T-helper 9 cell (primary cell): ENCODE data around the gene UBAP1.
"Not testable (repeated sequence)": the region's sequence is repeated elsewhere in the genome, so short reads cannot be mapped to it uniquely, and the experiment has no call there.

Experiments
- DNase-seq: peaks from one replicate; pipeline ENCODE4 v3.0.0-alpha.2; 2020

The UBAP1 gene

DNA sequence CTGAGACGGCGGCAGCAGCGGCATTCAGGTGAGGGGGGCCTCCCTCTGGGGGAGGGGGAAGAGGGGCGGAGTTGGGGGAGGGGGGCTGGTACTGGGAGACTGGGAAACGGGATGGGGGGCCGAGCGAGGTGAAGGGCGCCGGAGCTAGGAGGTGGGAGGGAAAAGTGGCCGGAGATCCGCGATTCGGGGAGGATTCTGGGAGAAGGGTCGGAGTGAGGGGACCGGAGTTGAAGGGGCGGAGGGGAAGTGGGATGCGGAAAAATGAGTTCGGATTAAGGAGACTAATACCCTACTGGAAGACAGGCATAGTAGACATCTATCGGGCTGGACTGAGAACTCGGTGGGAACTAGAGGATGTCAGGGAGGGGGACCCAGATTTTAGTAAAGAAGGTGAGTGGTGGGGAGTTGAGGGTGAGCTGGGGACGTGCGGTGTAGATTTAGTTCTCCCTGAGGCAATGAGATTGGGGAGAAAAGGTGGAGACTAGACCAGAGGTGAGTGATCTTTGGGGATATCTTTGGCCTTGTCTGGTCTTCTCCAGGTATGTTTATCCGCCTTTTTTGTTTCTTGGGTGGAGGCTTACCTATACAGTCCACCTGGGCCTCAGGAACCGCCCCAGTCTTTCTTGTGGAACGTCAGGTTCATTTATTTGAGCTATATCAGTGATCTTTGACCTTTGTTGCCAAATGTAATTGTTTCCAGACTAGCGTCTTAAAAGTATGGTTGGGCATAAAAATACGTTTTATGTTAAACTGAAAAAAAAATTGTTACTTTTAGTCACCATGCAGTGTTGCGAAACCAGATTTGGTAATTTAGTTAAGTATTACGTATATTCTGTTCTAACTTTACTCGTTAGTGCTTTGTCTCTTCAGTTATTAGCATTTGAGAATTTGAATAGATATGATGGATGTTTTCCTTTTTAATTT is 632 bp downstream of the UBAP1 start:
- no peak for DNase-seq

DNA sequence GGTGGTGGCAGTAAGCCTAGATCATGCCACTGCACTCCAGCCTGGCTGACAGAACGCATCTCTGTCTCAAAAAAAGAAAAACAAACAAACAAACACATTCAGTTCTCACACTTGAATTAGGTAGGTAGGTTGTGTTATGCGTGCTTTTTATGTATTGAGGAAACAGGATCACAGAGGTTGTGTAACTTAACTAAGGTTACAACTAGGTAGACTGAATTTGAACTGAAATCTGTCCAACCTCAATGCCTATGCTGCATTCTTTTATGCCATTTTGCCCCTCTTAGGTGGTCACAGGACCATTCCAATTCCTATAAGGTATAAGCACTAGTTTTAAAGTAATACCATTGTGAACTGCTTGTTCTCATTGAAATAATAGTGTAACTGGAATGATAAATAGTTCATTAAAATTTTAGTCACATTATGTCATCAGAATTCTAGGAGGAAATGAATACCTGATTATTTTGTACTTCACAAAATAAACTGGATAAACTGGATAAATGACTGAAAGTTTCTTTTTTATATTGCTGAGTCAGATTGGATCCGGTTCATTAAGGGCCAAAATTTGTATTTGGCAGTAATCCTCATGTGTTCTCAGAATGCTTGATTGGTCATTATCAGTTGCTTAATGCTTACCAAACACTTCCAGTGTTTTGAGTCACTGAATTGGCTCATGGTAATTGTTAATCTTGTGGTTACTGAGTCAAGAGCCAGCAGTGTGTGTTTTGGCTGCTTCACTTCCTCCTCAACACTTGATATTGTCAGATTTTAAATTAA is 7.1 kb downstream of the UBAP1 start:
- DNase-seq, result no peak

- no peak for DNase-seq
These were observed 9.0 kb downstream of the UBAP1 start for GRCh38 chr9:34187891-34188240.

- DNase-seq, result no peak
These were observed 12.4 kb downstream of the UBAP1 start for GRCh38 chr9:34190996-34191892.

- no peak for DNase-seq
These were observed 16.3 kb downstream of the UBAP1 start for GRCh38 chr9:34195143-34195542.

GRCh38 chr9:34197286-34197685 is 18.4 kb downstream of the UBAP1 start:
- not testable (repeated sequence) for DNase-seq

DNA sequence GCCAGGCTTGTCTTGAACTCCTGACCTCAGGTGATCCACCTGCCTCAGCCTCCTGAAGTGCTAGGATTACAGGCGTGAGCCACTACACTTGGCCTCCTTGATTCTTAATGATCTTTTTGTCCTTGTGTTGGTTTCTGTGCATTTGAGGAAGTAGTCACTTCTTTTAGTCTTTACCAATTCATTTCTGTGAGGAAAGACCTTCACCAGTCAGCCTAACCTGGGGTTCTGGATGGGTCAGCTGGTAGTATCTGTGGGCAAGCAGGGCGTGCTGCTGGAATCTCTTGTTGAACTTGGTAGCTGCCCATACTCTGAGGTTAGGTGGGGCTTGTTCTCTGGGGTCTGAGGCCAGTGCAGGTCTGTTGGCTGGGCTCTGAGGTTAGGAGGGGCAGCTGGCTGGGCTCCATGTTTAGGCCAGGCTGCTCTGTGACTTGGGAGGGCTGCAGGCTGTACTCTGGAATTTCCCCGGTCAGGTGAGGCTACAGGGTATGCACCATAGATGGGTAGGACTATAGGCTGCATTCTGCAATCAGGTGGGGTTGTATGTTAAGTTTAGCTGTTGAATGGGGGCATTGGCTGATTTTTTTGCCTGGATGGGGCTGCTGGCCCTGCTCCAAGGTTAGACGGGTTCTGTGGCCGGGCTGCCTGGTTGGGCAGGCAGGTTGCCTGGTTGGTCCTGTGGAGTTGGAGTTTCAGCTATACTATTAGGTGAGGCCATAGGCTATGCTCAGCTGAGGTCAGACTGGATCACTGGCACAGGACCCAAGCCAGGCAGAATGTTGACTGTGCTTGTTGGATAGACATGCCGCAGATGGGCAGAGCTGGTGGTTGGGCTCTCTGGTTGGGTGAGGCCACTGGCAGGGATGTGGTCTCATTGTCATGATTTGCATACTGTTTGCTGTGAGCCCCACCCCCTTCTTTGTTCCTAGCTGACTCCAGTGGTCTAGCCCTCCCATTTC is 19.2 kb downstream of the UBAP1 start:
- DNase-seq, result no peak

DNA sequence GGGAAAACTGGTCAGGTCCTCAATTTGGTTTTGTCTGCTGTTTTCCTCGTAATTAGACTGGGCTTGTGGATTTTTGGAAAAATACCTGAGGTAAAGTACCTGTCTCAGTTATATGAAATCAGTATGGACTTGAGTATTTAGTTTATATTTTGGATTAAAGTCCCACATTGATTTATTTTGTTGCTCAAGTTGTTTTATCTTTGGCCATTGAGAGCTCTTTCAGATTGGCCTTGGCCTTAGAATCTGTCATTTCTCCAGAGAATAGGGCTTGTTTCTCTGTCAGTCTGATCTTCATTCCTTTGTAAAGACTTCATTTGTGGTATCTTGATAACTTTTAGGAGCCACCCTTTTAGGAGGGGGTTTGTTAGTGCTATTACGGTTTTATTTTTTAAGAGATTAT is 21.2 kb downstream of the UBAP1 start:
- no peak for DNase-seq

GRCh38 chr9:34203275-34203991 is 24.6 kb downstream of the UBAP1 start:
- no peak for DNase-seq

- DNase-seq, result no peak
These were observed 25.3 kb downstream of the UBAP1 start for GRCh38 chr9:34203992-34204635.

DNA sequence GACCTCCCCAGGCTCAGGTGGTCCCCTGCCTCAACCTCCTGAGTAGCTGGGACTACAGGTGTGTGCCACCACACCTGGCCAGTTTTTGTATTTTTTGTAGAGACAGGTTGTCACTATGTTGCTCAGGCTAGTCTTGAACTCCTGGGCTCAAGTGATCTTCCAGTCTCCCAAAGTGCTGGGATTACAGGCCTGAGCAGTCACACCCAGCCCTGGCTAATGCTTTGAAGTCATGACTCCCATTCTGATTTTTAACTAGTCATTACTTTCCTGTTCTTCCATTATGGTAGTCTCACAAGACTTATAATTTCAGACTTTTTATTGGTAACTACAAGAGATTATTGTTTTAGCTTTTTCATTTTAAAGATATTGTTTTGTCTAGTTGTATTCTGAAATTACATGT is 26.3 kb downstream of the UBAP1 start:
- DNase-seq, result no peak

GRCh38 chr9:34206561-34206960 is 27.7 kb downstream of the UBAP1 start:
- DNase-seq, result no peak

DNA sequence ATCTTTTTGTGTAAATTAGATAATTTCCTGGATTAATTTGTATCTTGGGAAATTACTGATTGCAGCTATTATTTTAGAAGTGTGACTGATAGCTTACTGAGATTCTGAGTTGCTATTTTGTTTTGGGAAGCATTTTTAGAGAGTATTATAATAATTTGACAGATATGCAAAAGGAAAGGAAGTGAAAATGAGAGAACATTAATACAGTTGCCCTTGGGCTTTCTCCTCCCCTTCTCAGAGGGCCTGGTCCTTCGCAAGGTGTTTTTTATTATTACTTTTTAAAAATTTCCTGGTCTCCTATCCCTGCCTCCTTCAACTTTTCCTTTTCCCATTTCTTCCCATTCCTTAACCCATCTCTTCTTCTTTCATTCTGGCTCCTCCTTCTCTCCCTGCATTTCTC is 32.6 kb downstream of the UBAP1 start:
- no peak for DNase-seq

DNA sequence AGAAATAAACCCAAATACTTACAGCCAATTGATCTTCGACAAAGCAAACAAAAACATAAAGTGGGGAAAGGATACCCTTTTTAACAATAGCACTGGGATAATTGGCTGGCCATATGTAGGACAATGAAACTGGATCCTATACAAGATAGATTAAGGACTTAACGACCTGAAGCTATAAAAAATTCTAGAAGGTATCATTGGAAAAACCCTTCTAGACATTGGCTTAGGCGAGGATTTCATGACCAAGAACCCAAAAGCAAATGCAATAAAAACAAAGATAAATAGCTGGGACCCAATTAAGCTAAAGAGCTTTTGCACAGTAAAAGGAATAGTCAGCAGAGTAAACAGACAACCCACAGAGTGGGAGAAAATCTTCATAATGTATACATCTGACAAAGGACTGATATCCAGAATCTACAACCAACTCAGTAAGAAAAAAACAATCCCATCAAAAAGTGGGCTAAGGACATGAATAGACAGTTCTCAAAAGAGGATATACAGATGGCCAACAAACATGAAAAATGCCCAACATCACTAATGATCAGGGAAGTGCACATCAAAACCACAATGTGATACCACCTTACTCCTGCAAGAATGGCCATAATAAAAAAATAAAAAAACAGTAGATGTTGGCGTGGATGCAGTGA is 35.6 kb downstream of the UBAP1 start:
- DNase-seq, result not testable (repeated sequence)

DNA sequence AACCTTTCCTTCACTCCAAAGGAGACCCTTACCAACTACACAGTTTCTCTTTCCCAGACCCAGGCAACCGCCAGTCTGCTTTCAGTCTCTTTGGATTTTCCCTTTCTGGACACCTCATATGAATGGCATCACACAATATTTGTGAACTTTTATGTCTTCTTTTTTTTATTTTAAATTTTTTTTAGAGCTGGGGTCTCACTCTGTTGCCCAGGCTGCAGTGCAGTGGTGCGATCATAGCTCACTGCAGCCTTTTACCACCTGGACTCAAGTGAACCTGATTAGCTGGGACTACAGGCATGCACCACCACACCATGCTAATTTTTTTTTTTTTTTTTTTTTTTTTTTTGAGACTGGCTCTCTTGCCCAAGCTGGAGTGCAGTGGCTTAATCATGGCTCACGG is 37.5 kb downstream of the UBAP1 start:
- DNase-seq, result no peak

DNA sequence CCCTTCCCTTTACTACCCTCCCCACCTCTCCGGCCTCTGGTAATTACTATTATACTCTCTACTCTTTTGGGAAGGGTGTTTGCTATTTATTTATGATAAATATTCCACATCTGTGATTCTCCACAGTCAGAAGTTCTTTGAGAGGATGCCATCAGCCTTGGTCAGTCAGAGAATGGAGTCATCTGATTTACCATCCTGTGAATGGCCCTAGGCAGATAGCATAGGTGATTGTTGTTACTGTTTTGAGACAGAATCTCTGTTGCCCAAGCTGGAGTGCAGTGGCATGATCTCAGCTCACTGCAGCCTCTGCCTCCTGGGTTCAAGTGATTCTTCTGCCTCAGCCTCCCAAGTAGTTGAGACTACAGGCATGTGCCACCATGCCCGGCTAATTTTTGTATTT is 38.2 kb downstream of the UBAP1 start:
- DNase-seq, result not testable (repeated sequence)

GRCh38 chr9:34218446-34218845 is 39.6 kb downstream of the UBAP1 start:
- no peak for DNase-seq

- DNase-seq, result no peak
These were observed 40.6 kb downstream of the UBAP1 start for GRCh38 chr9:34219421-34219820.

GRCh38 chr9:34220218-34220617 is 41.4 kb downstream of the UBAP1 start:
- no peak for DNase-seq

DNA sequence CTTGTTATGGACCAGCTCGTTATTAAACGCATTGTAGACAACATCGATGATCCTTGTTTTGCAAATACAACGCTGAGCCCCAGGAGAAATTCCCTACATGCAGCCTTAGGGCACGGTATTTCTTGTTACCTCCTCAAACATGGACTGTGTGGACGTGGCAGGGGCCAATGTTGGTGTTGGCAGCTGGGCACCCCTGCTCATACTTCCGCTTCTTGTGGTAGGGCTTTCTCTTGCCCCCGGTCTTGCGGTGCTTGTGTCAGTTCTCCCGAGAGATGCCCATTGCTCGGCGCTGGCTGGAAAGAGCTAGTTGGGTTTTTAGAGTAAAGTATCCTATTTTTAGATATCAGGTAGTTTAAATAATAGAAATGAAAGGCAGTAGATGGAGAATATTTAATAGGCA is 45.5 kb downstream of the UBAP1 start:
- no peak for DNase-seq
